Hematopoietic multipotent progenitor cell (in vitro differentiated cells): Measurements from ENCODE around the gene SPRR2G. TPM values are rescaled to one million over a fixed set of nuclear protein-coding genes. Genes with fewer than 3 reads are reported as not detected.
"Not testable (repeated sequence)": the region's sequence is repeated elsewhere in the genome, so short reads cannot be mapped to it uniquely, and the experiment has no call there.

Experiments
- DNase-seq, 3 donors: peaks; one replicate each; pipeline ENCODE4 v3.0.0-alpha.2; 2011 to 2015; ENCODE audit warnings: low read depth in 2 of 3, low spot score in 2 of 3
- small RNA-seq: library from RNA; depleted of rRNA; stranded (forward); fragments of <200 nt; gene quantifications from one replicate; pipeline ENCODE3, GENCODE V24; 2012
- total RNA-seq: library from RNA; depleted of rRNA; stranded (reverse); fragments of >200 nt; gene quantifications from one replicate; pipeline ENCODE4 v1.2.3, GENCODE V29; 2012

Gene SPRR2G
- total RNA-seq, 1 donor = not detected

DNA sequence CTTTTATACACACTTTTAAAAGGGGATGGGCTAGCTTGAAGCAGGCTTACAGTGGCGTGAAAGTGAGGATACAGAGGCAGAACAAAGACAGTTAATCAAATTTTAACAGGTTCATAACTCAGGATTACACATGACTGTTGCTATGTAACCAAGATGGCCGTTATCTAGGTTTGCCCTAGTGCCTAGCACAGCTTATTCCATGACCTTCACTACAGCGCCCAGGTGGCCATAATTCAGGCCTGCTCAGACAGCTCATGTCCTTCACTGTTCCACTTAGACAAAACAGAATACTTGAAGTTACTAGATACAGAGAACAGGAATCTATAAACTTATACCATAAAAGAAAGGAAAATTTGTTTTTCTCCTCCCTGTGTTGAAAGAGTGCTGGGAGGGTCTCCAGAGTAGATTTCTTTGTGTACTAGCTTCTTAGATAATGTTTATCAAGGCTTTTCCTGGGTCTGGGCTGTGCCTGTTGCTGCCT, 31.2 kb downstream of the SPRR2G start:
- no peak for DNase-seq

- DNase-seq = not testable (repeated sequence)
Observed at GRCh38 chr1:153115264-153115663, 35.4 kb downstream of the SPRR2G start.

- no peak for DNase-seq
Observed at GRCh38 chr1:153113416-153113815, 37.3 kb downstream of the SPRR2G start, which contains the start of gene SPRR2F. TSS of gene SPRR2F (minus strand) at chr1:153113516. CDS start at chr1:153112733, 783 bp downstream.

GRCh38 chr1:153112454-153112853, 38.2 kb downstream of the SPRR2G start:
- not testable (repeated sequence) for DNase-seq

- DNase-seq = no peak
Observed at GRCh38 chr1:153100245-153100644, 50.4 kb downstream of the SPRR2G start.

Small RNA genes within 50 kb of the gene (small RNA-seq; reads per million reads assigned to genes)
- gene SPRR2C = not detected

Other genes with a start within 250 kb of the SPRR2G start
- not detected for gene IVL, start 242.3 kb downstream of the SPRR2G start, total RNA-seq
- not detected for gene SPRR5, start 203.7 kb downstream of the SPRR2G start, total RNA-seq
- not detected for gene SPRR4, start 180.2 kb downstream of the SPRR2G start, total RNA-seq
- gene SPRR1A, start 166.8 kb downstream of the SPRR2G start, total RNA-seq = not detected
- not detected for gene SPRR3, start 149.1 kb downstream of the SPRR2G start, total RNA-seq
- not detected for gene SPRR1B, start 119.7 kb downstream of the SPRR2G start, total RNA-seq
- gene SPRR2D, start 109.8 kb downstream of the SPRR2G start, total RNA-seq = not detected
- gene SPRR2A, start 93.4 kb downstream of the SPRR2G start, total RNA-seq = not detected
- not detected for gene SPRR2B, start 79.3 kb downstream of the SPRR2G start, total RNA-seq
- not detected for gene SPRR2E, start 56.4 kb downstream of the SPRR2G start, total RNA-seq
- not detected for gene SPRR2F, start 37.4 kb downstream of the SPRR2G start, total RNA-seq
- not detected for gene LELP1, start 52.5 kb upstream of the SPRR2G start, total RNA-seq
- not detected for gene PRR9, start 66.7 kb upstream of the SPRR2G start, total RNA-seq
- not detected for gene LORICRIN, start 108.8 kb upstream of the SPRR2G start, total RNA-seq
- not detected for gene PGLYRP3, start 162.1 kb upstream of the SPRR2G start, total RNA-seq
- gene PGLYRP4, start 198.0 kb upstream of the SPRR2G start, total RNA-seq = 0.27 TPM
- gene S100A9, start 207.0 kb upstream of the SPRR2G start, total RNA-seq = 88.9 TPM
- gene S100A12, start 224.7 kb upstream of the SPRR2G start, total RNA-seq = 4.8 TPM
- 12.1 TPM for gene S100A8, start 240.2 kb upstream of the SPRR2G start, total RNA-seq